Measurements from ENCODE around the gene DDX20.

The DDX20 gene

DNA sequence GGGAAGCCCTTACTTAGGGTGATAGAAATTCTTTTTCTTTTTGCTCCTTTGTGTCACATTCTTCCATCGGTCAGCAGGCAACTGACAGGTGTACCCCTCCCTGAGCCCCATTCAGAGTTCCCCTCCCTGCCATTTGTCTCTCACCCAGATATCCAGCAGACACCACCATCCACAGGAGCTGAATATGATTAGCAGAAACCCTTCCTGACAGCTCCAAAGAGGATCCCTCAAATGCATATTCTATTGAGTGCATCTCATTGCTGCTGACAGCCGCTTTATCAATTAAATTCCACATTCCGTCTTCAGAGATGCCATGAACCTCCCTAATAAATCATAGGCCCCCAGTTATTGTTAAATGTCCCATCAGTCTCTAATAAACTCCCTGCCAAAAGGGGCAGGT, 6.1 kb upstream of the DDX20 start:
- no peak for DNase-seq

DNA sequence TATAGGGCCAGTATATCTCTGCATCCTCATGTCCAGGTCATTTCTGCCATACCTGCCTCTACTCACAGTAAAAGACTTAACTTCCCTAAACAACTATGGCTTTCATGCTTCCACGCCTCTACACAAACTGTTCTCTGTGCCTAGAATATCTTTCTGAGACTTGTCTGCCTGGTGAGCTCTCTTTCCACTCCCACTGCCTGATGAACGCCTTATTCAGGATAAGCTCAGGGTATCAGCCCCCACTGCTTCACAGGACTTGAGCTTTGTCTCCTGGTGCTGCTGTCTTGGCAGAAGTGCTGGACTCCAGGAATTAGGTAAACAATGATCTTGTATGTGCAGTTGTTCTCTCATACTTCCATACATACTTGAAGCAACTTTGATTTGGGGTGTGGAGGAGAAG, 4.8 kb upstream of the DDX20 start:
- no peak for DNase-seq

DNA sequence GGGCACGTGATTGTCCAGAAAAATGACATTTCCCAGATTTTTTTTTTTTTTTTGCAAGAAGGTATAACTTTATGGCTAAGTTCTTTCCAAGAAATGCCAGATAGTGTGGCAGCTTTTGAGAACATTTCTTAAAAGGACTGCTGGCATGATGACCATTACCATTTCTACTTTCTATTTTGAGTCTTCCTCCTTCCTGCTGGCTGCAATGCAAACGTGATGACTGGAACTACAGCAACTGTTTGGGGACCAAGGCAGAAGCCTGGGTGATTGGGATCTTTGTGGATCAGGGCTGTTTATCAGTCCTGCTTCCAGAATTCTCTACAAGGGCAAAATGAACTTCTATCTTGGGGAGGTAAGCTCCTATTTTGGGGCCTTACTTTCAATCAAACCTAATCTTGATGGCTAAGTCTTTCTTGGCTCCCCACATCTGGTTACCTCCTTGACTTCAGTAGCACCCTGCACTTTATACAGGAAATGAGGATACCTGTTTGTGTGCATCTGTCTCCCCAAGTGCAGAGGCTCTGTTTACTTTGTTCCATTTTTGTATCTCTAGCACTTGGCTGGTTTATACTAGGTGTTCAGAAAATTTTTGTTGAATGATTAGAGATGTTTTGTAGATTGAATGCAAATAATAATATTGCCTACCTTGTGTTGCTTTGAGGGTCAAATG, 3.7 kb upstream of the DDX20 start:
- no peak for DNase-seq

- no peak for DNase-seq
Observed at GRCh38 chr1:111754984-111755330, 744 bp upstream of the DDX20 start.

- no peak for DNase-seq
Observed at GRCh38 chr1:111756124-111756513, 418 bp downstream of the DDX20 start.

- DNase-seq = no peak
Observed at GRCh38 chr1:111758373-111758772, 2.7 kb downstream of the DDX20 start.

DNA sequence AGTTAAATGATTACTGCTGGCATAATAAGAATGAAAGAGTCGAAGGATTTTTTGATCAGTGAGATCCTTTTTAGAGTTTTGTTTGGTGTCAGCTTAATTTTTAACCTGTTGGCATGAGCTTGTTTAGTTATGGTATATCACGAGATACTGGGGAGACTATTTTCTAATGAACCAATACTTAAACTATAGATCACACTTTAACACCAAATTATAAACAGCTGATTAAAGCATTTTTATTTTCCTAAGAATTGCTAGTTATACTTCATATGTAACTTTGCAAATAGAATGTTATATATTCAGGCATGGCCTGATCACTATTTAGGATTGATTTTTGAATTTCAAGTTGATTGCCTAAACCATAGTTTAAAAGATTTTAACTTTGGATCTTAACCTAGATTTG, 6.0 kb downstream of the DDX20 start:
- no peak for DNase-seq

GRCh38 chr1:111762332-111762731, 6.6 kb downstream of the DDX20 start:
- no peak for DNase-seq

DNA sequence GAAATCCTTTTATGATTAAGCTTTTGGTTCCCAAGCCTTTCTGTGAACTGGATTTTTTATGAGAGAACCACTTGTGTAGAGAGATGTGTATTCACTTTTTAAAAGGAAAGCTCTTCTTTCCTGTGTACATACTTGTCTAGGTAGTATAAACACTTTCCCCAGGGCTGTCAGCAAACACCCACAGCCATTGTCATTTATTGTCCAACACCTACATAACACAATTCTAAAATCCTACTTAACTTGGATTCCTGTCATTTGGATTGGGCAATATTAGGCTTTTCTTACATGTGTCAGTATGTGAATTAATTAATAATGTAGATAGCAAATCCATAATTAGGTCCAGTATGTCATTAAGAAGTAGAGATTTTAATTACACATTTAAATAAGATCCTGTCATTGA, 12.3 kb downstream of the DDX20 start:
- DNase-seq = no peak

- no peak for DNase-seq
Observed at GRCh38 chr1:111768625-111769024, 12.9 kb downstream of the DDX20 start.

DNA sequence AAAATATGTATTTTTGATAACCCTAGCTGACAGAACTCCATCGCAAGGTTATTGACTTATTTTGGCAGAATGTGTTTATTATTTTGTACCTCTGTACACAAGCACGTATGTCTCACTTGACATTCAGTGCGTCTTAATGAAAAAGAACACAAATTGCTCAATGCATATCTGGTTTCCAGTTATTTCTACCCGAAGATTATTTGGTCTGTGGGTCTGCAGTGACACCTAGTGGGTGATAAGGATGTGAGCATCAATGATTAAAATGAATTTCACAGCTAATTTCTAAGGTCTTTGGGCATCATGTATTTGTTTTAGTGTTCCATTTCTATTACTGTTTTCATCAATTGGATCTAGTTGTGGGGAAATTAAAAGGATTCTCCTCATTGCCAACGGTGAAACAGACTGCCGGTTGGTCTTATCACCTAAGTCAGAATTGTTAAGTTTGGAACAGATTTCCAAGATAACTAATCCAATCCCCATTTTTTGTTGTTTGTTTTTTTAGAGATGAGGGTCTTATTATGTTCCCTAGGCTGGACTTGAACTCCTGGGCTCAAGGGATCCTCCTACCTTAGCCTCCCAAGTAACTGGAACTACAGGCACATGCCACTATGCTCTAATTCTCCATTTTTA, 13.9 kb downstream of the DDX20 start:
- DNase-seq = peak in 1 of 2 donors; percentile 52

DNA sequence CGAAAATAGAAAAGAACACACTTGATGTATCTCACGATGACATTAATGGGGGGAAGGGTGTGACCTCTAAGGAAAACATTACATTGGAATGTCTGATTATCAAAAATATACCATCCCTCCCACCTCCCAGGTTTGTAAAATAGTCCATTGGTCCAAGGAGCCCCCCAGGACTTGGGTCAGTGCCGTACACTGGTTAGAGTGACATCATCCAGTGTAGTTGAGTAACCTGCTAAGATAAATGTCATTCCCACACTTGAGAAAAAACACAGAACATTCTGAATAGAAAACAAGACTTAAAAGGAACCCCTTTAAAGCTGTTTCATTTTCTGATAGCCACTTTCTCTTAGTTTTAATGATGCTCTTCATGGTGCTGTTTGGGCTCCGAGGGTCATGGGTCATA, 15.2 kb downstream of the DDX20 start:
- no peak for DNase-seq

- no peak for DNase-seq
Observed at GRCh38 chr1:111775966-111776365, 20.3 kb downstream of the DDX20 start.

DNA sequence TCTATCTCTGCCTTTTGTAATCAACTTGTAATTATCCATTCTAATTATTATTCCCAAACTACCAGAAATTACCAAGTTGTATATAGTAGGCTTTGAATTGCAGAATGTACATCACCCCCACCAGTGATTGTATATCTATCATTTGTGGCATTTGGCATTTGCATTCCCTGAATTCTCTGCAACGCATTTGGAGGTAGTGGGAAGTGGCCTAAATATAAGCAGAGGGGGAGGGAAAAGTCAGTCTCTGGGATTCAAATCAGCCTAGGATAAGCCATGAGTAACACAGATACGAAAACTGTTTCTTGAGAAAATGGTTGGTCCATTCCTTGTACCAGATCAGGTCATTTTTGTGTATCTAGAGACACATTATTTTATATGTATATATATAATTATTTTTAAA, 20.7 kb downstream of the DDX20 start:
- DNase-seq = no peak

DNA sequence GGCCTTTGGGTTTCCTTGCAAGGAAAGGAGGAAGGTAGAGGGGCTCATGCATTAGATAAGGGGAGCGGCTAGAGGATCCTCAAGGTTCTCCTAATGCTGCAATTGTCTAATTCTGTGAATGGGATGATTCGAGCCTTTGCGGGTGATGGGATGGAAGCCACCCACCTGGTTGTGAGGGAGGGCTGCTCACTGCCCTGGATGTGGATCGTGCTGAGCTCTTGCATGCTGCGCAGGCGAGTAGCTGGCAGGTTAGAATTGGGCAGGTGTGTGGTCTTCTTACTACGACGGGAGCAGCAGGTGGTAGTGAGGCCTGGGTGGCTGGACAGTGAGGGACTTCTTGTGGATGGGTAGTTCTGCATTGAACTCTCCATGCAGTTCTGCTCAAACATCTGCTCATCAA, 21.2 kb downstream of the DDX20 start:
- DNase-seq = no peak

GRCh38 chr1:111777301-111777700, 21.6 kb downstream of the DDX20 start:
- DNase-seq = no peak

DNA sequence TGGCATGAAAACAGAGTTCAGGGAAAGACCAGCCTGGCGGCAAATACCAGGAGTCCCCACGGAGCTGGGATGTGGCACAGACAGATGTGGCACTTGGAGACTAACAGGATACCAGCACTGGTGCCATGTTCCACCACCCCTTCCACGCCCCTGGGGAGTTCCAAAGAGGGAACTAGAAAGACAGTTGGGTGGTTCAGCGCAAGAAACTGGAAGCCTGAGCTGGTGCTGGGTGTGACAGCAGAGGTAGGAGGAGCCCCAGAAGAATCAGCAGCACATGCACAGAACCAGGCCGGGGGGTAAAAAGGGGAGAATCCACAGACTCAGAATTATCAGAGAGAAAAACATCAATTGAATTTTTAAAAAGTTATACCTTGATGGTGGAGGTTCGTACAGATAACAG, 22.4 kb downstream of the DDX20 start:
- no peak for DNase-seq

DNA sequence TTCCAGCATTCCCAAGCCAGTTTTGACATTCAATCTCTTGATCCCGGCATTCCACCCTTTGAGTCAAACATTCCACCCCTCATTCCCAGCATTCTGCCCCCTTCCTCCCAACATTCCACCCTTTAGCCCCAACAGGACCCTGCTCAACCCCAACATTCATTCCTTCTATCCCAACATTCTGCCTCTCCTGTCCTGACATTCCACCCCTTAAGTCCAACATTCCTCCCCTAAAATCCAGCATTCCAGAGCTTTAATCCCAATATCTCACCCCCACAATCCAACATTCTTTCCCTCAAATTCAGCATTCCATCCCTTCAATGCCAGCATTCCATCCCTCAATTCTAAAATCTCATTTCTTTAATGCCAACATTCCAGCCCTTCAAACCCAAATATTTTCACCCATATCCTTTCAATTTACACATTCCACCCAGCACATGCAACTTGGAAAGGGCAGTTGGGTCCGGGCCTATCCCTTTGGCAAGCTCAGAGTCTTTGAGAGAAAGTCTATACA, 22.9 kb downstream of the DDX20 start:
- DNase-seq = no peak

DNA sequence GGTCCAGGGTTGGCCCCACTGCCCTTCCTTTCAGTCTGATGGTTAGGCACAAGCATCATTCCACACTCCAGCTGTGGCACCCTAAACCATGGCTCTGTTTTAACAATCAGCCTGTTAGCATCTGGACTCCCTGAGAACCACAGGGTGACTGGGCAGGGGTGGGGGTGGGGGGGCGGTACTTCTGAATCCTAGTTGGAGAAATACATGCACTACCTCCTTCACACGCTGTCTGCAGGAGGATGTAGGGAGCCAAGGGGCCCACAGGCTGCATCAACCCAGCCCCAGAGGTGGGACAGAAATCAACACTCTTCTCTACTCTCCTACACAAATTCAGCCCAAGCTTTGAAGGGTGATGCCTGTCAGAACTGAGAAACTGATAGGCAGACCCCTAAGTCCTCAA, 23.8 kb downstream of the DDX20 start:
- DNase-seq = no peak

DNA sequence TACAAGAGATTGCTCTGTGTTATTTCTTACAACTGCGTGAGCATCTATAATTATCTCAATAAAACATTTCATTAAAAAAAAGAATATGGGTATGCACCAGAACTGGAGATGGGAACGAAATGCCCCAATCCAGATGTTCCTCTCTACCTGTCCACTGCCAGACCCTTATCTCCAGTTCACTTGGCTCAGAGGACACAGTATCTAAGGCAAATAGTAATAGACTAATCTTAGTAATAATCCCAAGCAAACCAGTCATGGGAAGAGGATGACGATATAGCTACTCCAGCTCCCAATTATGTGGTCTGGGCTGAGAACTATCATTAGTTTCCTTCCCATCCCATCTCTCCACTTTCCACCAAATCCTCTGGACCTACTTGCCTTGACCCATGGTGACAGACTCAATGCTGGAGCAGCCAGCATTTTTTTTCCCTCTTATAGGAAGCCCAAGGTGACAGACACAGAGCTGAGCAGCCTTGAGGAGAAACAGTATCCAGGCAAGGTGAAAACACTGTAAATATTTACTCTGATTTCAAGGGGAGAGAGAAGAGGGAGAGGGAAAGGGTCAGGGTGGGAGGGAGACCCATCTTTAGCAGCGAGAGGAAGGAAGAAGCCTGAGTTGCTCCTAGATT, 28.7 kb downstream of the DDX20 start:
- no peak for DNase-seq

DNA sequence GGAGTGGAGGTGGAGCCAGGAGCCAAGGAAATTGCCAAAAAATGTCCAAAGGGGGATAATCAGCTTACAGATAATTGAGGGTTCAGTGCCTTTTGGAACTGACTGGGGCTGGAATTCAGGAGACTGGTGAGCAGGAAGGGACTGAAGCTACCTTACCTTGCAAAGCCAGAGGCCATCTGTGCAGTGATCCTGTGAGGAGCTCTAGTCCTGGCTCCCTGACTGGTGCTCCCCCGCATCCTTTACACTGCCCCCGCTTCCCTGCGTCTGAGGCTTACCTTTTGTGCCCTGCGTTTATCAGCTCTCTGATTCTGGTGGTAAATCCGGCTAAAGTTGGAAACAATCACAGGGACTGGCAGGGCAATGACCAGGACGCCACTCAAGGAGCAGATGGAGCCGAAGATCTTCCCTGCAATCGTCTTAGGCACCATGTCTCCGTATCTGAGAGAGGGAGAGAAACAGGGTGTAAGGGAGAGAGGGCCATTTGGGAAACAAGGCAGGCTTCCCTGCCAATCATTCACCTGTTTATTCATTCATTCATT, 31.0 kb downstream of the DDX20 start:
- no peak for DNase-seq

DNA sequence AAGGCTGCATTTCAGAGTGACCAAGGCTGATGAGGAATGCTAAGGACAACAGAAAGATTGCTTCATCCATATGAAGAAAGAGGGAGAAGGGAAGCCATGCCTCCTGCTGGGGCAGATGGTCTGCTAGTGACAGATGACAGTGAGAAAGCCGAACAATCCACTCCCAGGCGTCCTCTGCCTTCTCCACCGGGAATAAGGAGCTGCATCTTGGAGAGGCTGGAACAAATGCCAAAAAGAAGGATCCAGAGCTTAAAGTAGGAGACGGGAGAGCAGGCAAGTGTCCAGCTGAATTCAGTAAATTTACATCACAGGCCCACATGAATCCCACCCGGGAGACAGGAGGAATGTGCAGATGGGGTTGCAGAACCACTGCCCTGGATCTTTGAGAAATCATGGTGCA, 33.4 kb downstream of the DDX20 start:
- DNase-seq = no peak

GRCh38 chr1:111789666-111790316, 34.1 kb downstream of the DDX20 start:
- DNase-seq = no peak

DNA sequence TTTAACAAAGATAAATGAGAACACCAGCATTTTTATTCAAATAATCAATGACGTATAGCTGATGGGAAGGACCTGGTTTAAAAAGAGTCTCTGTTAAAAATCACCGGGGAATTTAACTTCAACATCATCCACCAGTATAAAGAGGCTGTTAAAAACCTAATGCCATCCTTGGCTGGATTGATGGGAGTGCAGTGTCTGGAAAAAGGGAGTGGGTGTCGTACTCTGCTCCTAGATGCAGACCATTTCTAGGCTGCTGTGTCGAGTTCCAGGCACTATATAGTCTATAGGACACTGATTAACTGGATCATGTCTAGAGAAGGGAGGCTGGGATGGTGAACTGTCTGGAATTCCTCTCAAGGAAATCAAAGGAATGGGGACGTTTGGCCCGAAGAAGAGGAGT, 36.1 kb downstream of the DDX20 start:
- no peak for DNase-seq

Data from bone marrow (tissue), 2 donors.